ENCODE data around the gene RIMS1. TPM values are rescaled to one million over a fixed set of nuclear protein-coding genes. Genes with fewer than 3 reads are reported as not detected.

Gene RIMS1
- total RNA-seq, 1 donor from 2014 or later, result 0.91 TPM

DNA sequence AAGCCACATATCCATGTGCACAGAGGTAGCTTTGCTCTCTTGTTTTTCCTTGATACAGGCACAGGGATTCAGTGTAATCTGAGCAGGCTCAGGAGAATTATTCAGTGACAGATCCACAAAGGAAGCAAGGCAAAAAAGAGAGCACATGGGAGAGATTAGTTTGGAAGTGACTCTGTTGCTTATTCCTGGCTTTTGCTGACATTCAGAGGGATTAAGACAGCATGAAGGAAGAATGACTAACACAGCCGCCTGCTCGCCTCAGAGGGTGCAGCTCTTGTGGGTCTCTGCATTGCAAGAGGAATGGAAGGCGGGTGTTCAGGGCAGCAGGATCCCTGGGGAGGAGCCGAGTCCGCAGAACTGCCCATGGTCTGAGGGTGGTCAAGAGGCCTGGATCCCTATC, 532.1 kb downstream of the RIMS1 start:
- DNase-seq (no peak), ATAC-seq (ENCODE audit: poor library complexity) (no peak)
- intact Hi-C loops (cut with DNase I), result loop anchor here (10.0 kb wide), 1 partner anchor 906 kb away; no protein-coding TSS in a partner anchor

DNA sequence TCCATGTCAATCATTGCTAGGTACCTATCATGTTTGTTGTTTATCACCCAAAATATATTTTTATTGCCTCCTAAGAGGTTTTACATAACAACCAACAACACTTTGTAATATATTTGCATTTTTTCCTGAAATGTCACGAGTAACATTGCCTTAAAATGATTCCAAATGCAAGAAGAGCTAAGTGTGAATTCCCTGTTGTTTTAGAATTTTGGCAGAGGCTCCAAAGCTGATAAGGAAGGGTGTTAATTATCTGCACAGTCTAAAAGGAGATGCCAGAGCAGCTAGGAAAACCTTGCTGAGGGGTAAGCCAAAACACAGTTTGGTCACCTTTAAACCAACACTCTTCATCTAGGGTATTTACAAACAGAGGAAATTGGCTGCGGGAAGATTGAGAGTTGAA, 533.6 kb downstream of the RIMS1 start:
- intact Hi-C loops (cut with DNase I), result loop anchor here (10.0 kb wide), 1 partner anchor 905 kb away; no protein-coding TSS in a partner anchor
- ATAC-seq (ENCODE audit: poor library complexity) (no peak), DNase-seq (no peak)

- intact Hi-C loops (cut with DNase I), result no loop called here
- ATAC-seq (ENCODE audit: poor library complexity), result no peak
- no peak for DNase-seq
Measured at GRCh38 chr6:72420409-72420808, 534.1 kb downstream of the RIMS1 start.

GRCh38 chr6:72421387-72421786, 535.0 kb downstream of the RIMS1 start:
- DNase-seq (no peak), ATAC-seq (ENCODE audit: poor library complexity) (no peak)
- intact Hi-C loops (cut with DNase I), result no loop called here

GRCh38 chr6:72422171-72422570, 535.8 kb downstream of the RIMS1 start:
- DNase-seq, result no peak
- intact Hi-C loops (cut with DNase I), result no loop called here
- ATAC-seq (ENCODE audit: poor library complexity), result no peak

- ATAC-seq (ENCODE audit: poor library complexity) (no peak), DNase-seq (no peak)
- intact Hi-C loops (cut with DNase I), result no loop called here
Measured at GRCh38 chr6:72424476-72424875, 538.1 kb downstream of the RIMS1 start.

GRCh38 chr6:72425003-72425681, 538.8 kb downstream of the RIMS1 start:
- ATAC-seq (ENCODE audit: poor library complexity) (no peak), DNase-seq (no peak)
- intact Hi-C loops (cut with DNase I), result no loop called here

GRCh38 chr6:72440611-72441010, 554.3 kb downstream of the RIMS1 start:
- no peak for DNase-seq
- no peak for ATAC-seq (ENCODE audit: poor library complexity)
- intact Hi-C loops (cut with DNase I), result no loop called here

DNA sequence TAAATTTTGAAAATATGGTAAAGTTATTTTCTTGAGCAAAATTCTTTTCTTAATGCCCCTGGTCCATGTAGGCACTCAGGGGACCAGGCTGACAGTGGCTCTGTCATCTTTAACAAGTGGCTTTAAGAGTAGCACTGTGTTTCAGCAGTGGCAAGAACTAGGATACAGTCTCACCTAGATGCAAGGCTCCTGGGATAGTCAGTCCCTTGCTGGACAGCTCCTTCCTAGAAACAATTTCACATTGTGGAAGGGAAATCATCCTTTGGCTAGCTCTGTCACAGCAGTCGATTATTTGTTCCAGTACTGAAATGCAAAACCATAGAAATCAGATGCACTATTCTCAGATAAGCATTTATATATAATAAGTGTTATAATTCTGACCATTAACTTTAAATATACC, 560.1 kb downstream of the RIMS1 start:
- ATAC-seq (ENCODE audit: poor library complexity), result no peak

More for the DNA sequence above, 560.1 kb downstream of the RIMS1 start:
- no peak for DNase-seq
- intact Hi-C loops (cut with DNase I), result no loop called here
